Measurements from ENCODE around the gene DLGAP5. TPM values are rescaled to one million over a fixed set of nuclear protein-coding genes. Genes with fewer than 3 reads are reported as not detected.

Gene DLGAP5
- polyA plus RNA-seq, 1 donor (not counting 4 experiments of a cell fraction or from before 2014, with no cell fraction given): 15.3 TPM

- Histone ChIP-seq H3K9me1 (ENCODE audit: control insufficient read depth, extremely low read depth, insufficient read depth, low read length) (no peaks in the 10 kb centered on the region), H3K27ac (ENCODE audit: control insufficient read depth, insufficient read depth, low read length) (no peak overlapping the region), H3K4me1 (ENCODE audit: control insufficient read depth, extremely low read depth, insufficient read depth, low read length) (no peaks in the 10 kb centered on the region), H3K9me3 (ENCODE audit: control insufficient read depth, low read depth, low read length) (no peaks in the 10 kb centered on the region), H3K4me2 (ENCODE audit: control insufficient read depth, extremely low read depth, insufficient read depth, low read depth, low read length) (no peak overlapping the region), H4K20me1 (ENCODE audit: control insufficient read depth, extremely low read depth, insufficient read depth, low read length) (no peaks in the 10 kb centered on the region), H3K27me3 (ENCODE audit: control insufficient read depth, extremely low read depth, insufficient read depth, low read length) (no peaks in the 10 kb centered on the region), H3K4me3 (ENCODE audit: control insufficient read depth in 2 of 3, extremely low read depth in 1 of 3, insufficient read depth in 2 of 3, low read depth in 1 of 3, low read length in 3 of 3) (no peak overlapping the region), H3K36me3 (ENCODE audit: control insufficient read depth in 2 of 2, extremely low read depth in 1 of 2, insufficient read depth in 2 of 2, low read length in 2 of 2) (no peaks in the 10 kb centered on the region), H3K79me2 (ENCODE audit: control insufficient read depth, insufficient read depth, low read length) (no peaks in the 10 kb centered on the region), H3K9ac (ENCODE audit: control insufficient read depth, extremely low read depth, insufficient read depth, low read length) (no peak overlapping the region), H2AFZ (ENCODE audit: control insufficient read depth, low read length) (no peak overlapping the region)
- no peak for FAIRE-seq
- DNase-seq (ENCODE audit: low read depth, low spot score): no peak
- TF ChIP-seq EZH2 (IDR thresholded peaks at IDR 0.05; ENCODE audit: low read length): no peak
- no peak for TF ChIP-seq CTCF (optimal IDR thresholded peaks at IDR 0.05 in 1 of 3, IDR thresholded peaks at IDR 0.05 in 1 of 3, conservative IDR thresholded peaks at IDR 0.05 in 1 of 3; ENCODE audit: extremely low read depth in 1 of 3, insufficient read depth in 2 of 3, low read length in 3 of 3)
- dilution Hi-C loops (cut with MboI; ENCODE audit: extremely low pct_ligation_motif_present, low sequenced_read_pairs): no loop called here
Observed at GRCh38 chr14:55201219-55202101, 10.1 kb upstream of the DLGAP5 start.

DNA sequence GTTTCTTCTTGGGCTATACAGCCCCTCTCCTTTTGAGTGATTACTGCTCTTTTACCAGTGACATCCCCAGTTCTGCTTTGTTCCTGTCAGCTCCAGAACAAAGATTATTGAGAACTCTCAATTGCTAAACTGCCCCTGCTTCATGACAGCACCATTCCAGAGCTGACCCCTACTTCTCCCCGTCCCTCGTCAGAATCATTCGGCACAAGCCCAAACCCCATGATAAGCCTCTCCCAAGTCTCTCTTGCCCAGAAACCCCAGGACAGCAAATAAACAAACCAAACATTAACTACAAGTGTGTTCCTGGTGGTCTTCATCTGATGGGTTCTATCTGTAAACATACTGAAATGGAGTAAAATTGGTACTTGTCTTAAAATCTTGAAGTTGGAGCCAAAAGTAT, 9.3 kb upstream of the DLGAP5 start:
- TF ChIP-seq CTCF (optimal IDR thresholded peaks at IDR 0.05 in 1 of 3, IDR thresholded peaks at IDR 0.05 in 1 of 3, conservative IDR thresholded peaks at IDR 0.05 in 1 of 3; ENCODE audit: extremely low read depth in 1 of 3, insufficient read depth in 2 of 3, low read length in 3 of 3) (no peak), EZH2 (IDR thresholded peaks at IDR 0.05; ENCODE audit: low read length) (no peak)
- Histone ChIP-seq H4K20me1 (ENCODE audit: control insufficient read depth, extremely low read depth, insufficient read depth, low read length) (no peaks in the 10 kb centered on the region), H3K27ac (ENCODE audit: control insufficient read depth, insufficient read depth, low read length) (no peak overlapping the region), H3K9me1 (ENCODE audit: control insufficient read depth, extremely low read depth, insufficient read depth, low read length) (no peaks in the 10 kb centered on the region), H3K9me3 (ENCODE audit: control insufficient read depth, low read depth, low read length) (no peaks in the 10 kb centered on the region), H3K27me3 (ENCODE audit: control insufficient read depth, extremely low read depth, insufficient read depth, low read length) (no peaks in the 10 kb centered on the region), H3K36me3 (ENCODE audit: control insufficient read depth in 2 of 2, extremely low read depth in 1 of 2, insufficient read depth in 2 of 2, low read length in 2 of 2) (no peaks in the 10 kb centered on the region), H3K79me2 (ENCODE audit: control insufficient read depth, insufficient read depth, low read length) (no peaks in the 10 kb centered on the region), H3K9ac (ENCODE audit: control insufficient read depth, extremely low read depth, insufficient read depth, low read length) (no peak overlapping the region), H3K4me3 (ENCODE audit: control insufficient read depth in 2 of 3, extremely low read depth in 1 of 3, insufficient read depth in 2 of 3, low read depth in 1 of 3, low read length in 3 of 3) (no peak overlapping the region), H2AFZ (ENCODE audit: control insufficient read depth, low read length) (no peak overlapping the region), H3K4me2 (ENCODE audit: control insufficient read depth, extremely low read depth, insufficient read depth, low read depth, low read length) (no peak overlapping the region), H3K4me1 (ENCODE audit: control insufficient read depth, extremely low read depth, insufficient read depth, low read length) (no peaks in the 10 kb centered on the region)
- dilution Hi-C loops (cut with MboI; ENCODE audit: extremely low pct_ligation_motif_present, low sequenced_read_pairs): no loop called here
- FAIRE-seq (no peak), DNase-seq (ENCODE audit: low read depth, low spot score) (no peak)
